Cardiac muscle cell (in vitro differentiated cells and primary cell): ENCODE data around the gene FAM200C. TPM values are rescaled to one million over a fixed set of nuclear protein-coding genes. Genes with fewer than 3 reads are reported as not detected.
A peak's percentile ranks its signal among the peaks of the same experiment; 100 is the strongest.

Experiments used
- DNase-seq, 2 donors: peaks; one replicate each; pipeline versions ENCODE4 v3.0.0 to v3.0.0-alpha.2; 2010 to 2017; ENCODE audit warnings: low read depth in 1 of 2, low spot score in 1 of 2
- H3K27ac ChIP-seq: fragments of 200-600 bp; sonication (generic); 2 replicates; pipeline ENCODE4 v1.5.1; 2016
- H3K27me3 ChIP-seq: fragments of 200-600 bp; sonication (generic); 2 replicates; pipeline ENCODE4 v1.6.0; 2016; ENCODE audit warnings: control low read depth
- H3K36me3 ChIP-seq: fragments of 200-600 bp; sonication (generic); 2 replicates; pipeline ENCODE4 v1.5.1; 2016; ENCODE audit warnings: control low read depth
- H3K4me1 ChIP-seq: fragments of 200-600 bp; sonication (generic); 2 replicates; pipeline ENCODE4 v1.8.1; 2017; ENCODE audit warnings: low read depth, mild to moderate bottlenecking, mixed run types
- H3K4me3 ChIP-seq: fragments of 200-600 bp; sonication (generic); 2 replicates; pipeline ENCODE4 v1.5.1; 2016; ENCODE audit warnings: mild to moderate bottlenecking
- H3K9me3 ChIP-seq: fragments of 200-600 bp; sonication (generic); 2 replicates; pipeline ENCODE4 v1.5.1; 2017; ENCODE audit warnings: low read depth, mild to moderate bottlenecking, control low read depth
- polyA plus RNA-seq: library from polyadenylated mRNA; unstranded; fragments of >200 nt; fragmentation: Nextera tagmentation; extraction: Ambion mirVana; gene quantifications from 2 replicates; pipeline ENCODE4 v1.2.1, GENCODE V29; 2016
- total RNA-seq: library from RNA; depleted of rRNA; stranded (reverse); fragments of >200 nt; gene quantifications from 2 replicates; pipeline ENCODE4 v1.2.3, GENCODE V29; 2016
- TF ChIP-seq, protein P1 (sequence below): IDR thresholded peaks from 2 replicates; pipeline ENCODE4 v1.5.1; 2012; ENCODE audit warnings: low read depth, mild to moderate bottlenecking, low read length

Gene FAM200C
- total and polyA plus RNA-seq, 2 experiments from 2014 or later, result 8.8 to 10.5 TPM

DNA sequence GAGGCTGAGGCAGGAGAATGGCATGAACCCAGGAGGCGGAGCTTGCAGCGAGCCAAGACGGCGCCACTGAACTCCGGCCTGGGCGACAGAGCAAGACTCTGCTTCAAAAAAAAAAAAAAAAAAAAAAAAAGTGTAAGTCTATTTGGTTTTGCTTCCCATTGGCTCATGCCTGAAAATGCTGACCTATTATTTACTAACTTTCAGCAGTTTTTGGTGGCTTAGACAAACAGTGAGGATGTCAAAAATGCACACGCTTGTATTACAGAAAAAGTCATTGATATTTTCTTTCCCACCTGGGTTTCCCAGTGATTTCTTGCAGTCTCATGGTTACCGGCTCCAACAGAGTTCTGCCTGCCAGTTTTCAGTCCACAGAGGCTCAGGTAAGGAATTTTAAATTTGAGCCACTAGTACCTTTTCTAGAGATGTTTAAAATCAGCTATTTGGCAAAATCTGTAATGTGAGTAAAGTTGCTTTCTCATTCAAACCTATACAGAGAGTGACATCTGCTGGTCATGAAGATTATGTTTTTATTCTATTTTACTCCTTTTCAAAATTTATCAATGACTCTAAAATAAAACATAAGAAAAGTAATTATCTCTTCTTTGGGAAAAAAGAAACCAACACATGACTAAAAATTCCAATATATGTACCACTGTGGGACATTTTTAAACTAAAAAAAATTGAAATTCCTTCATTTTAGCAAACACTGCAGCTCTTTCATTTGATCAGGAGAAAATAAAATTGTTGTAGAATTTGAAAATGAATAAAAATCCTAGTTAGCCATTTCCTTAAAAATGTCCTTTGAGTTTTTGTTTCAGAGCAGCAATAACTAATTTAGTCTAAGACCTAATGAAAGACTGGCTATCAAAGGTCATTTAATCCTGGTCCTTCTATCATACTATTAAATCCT, 8.8 kb downstream of the FAM200C start:
- peak; percentile 7 to 45 for DNase-seq
- H3K4me1 ChIP-seq, result peaks cover 6% of the 10 kb centered on the region
- no peaks in the 10 kb centered on the region for H3K9me3 ChIP-seq
- H3K4me3 ChIP-seq, result no peak overlapping the region
- TF ChIP-seq, protein P1, sequence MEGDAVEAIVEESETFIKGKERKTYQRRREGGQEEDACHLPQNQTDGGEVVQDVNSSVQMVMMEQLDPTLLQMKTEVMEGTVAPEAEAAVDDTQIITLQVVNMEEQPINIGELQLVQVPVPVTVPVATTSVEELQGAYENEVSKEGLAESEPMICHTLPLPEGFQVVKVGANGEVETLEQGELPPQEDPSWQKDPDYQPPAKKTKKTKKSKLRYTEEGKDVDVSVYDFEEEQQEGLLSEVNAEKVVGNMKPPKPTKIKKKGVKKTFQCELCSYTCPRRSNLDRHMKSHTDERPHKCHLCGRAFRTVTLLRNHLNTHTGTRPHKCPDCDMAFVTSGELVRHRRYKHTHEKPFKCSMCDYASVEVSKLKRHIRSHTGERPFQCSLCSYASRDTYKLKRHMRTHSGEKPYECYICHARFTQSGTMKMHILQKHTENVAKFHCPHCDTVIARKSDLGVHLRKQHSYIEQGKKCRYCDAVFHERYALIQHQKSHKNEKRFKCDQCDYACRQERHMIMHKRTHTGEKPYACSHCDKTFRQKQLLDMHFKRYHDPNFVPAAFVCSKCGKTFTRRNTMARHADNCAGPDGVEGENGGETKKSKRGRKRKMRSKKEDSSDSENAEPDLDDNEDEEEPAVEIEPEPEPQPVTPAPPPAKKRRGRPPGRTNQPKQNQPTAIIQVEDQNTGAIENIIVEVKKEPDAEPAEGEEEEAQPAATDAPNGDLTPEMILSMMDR, result peak; percentile 41
- no peaks in the 10 kb centered on the region for H3K27me3 ChIP-seq
- no peaks in the 10 kb centered on the region for H3K36me3 ChIP-seq
- H3K27ac ChIP-seq, result no peak overlapping the region

DNA sequence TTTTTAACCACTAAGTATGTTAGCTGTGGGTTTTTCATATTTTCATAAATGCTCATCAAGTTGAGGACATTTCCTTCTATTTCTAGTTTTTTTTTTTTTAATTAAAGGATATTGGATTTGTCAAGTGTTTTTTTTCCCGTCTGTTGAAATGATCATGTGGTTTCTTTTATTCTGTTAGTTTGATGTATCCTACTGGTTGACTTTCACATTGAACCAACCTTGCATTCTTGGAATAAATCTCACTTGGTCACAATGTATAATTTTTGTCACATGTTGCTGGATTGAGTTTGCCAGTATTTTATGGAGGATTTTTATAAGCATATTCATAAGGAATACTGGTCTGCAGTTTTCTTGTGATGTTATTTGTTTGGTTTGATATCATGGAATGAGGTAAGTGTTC, 12.4 kb downstream of the FAM200C start:
- TF ChIP-seq, protein P1, result no peak
- H3K4me1 ChIP-seq, result no peaks in the 10 kb centered on the region
- DNase-seq, result no peak
- no peaks in the 10 kb centered on the region for H3K27me3 ChIP-seq
- H3K4me3 ChIP-seq, result no peak overlapping the region
- H3K27ac ChIP-seq, result no peak overlapping the region
- H3K9me3 ChIP-seq, result no peaks in the 10 kb centered on the region
- no peaks in the 10 kb centered on the region for H3K36me3 ChIP-seq

DNA sequence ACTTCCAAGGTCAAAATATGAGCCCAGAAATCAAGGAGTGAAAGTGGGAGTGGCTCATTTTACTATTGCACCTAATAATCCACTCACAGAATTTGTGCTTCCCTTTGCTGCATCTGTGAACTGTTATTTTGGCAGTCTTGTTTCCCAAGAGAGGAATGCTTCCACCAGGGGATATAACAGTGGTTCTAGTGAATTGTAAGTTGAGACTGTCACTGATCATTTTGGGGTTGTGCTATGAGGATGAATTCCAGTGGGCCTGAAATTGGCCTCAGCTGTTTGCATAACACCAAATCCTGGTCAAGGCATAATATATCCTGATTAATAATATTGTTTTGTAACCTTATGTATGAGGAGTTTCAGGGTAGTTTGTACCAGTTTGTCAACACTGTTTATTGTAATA, 14.4 kb downstream of the FAM200C start:
- TF ChIP-seq, protein P1, result no peak
- H3K9me3 ChIP-seq, result no peaks in the 10 kb centered on the region
- no peak overlapping the region for H3K27ac ChIP-seq
- no peak for DNase-seq
- no peaks in the 10 kb centered on the region for H3K27me3 ChIP-seq
- no peak overlapping the region for H3K4me3 ChIP-seq
- no peaks in the 10 kb centered on the region for H3K36me3 ChIP-seq
- H3K4me1 ChIP-seq, result no peaks in the 10 kb centered on the region

DNA sequence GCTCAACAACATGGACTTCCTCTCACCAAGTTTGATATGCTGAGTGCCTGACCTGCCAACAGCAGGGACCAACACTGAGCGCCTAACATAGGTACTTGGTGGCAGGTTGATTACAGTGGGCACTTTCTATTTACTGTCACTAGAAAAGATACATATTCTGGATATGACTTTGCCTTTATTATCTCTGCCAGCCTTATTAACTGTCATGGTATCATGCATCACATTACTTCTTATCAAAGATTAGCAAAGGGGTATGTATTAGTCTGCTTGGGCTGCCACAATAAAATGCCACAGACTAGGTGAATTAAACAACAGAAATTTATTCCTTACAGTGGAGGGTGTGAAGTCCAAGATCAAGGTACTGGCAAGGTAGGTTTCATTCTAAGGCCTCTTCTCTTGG, 15.2 kb downstream of the FAM200C start:
- no peaks in the 10 kb centered on the region for H3K36me3 ChIP-seq
- H3K9me3 ChIP-seq, result no peaks in the 10 kb centered on the region
- no peak for DNase-seq
- no peak overlapping the region for H3K27ac ChIP-seq
- TF ChIP-seq, protein P1, result no peak
- no peaks in the 10 kb centered on the region for H3K27me3 ChIP-seq
- H3K4me3 ChIP-seq, result no peak overlapping the region
- no peaks in the 10 kb centered on the region for H3K4me1 ChIP-seq

DNA sequence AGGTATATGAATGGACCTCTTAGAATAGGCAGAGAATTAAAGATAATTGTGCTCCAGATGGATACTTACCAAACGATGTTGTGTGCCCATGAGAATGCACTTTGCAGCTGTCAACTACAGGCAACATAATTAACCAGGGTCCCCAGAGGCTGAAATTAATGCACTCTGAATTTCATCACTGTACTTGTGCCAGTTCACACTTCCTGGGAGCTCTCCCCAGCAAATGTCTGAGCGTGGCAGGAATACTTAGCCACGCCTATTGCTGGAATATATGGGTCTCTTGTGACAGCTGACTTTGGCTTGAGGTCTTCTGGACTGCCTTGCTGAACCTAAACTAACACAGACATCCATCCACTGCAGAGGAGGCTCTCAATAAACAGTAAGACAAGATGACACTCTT, 17.5 kb downstream of the FAM200C start:
- TF ChIP-seq, protein P1, result no peak
- no peak for DNase-seq
- Histone ChIP-seq H3K4me3 (no peak overlapping the region), H3K27ac (no peak overlapping the region), H3K36me3 (no peaks in the 10 kb centered on the region), H3K27me3 (no peaks in the 10 kb centered on the region), H3K4me1 (no peaks in the 10 kb centered on the region), H3K9me3 (no peaks in the 10 kb centered on the region)
